Mucosa of descending colon (tissue), 3 donors: ENCODE data around the gene UBE2F. TPM values are rescaled to one million over a fixed set of nuclear protein-coding genes. Genes with fewer than 3 reads are reported as not detected.
"Not testable (repeated sequence)": the region's sequence is repeated elsewhere in the genome, so short reads cannot be mapped to it uniquely, and the experiment has no call there.

Experiments
- ATAC-seq: fragments of 200-7000 bp; cut with Tn5 transposase; one replicate; pipeline ENCODE4 v1.9.1; 2020; ENCODE audit warnings: mild to moderate bottlenecking, moderate library complexity
- DNase-seq, 3 donors: peaks; one replicate each; pipeline ENCODE4 v3.0.0-alpha.2; 2020
- H3K36me3 ChIP-seq: fragments of 200-600 bp; one replicate; pipeline ENCODE4 v1.8.0; 2021; ENCODE audit warnings: low read depth, mild to moderate bottlenecking
- H3K4me1 ChIP-seq: fragments of 200-600 bp; one replicate; pipeline ENCODE4 v1.8.0; 2021; ENCODE audit warnings: low read depth, mild to moderate bottlenecking
- H3K4me3 ChIP-seq: fragments of 200-600 bp; one replicate; pipeline ENCODE4 v1.8.0; 2021; ENCODE audit warnings: mild to moderate bottlenecking
- H3K9me3 ChIP-seq: fragments of 200-600 bp; one replicate; pipeline ENCODE4 v1.8.0; 2021; ENCODE audit warnings: mild to moderate bottlenecking
- CTCF ChIP-seq: fragments of 200-600 bp; IDR thresholded peaks from one replicate; pipeline ENCODE4 v1.8.0; 2022; ENCODE audit warnings: antibody characterized with exemption, mild to moderate bottlenecking
- intact Hi-C, 2 donors: fragments of 100-400 bp; cut with DNase I in 1 of 2; cut with micrococcal nuclease in 1 of 2; formaldehyde crosslinking; loops; one replicate each; pipeline versions ENCODE4 v1.11.0 to v1.11.1; 2022; cut with DNase I, micrococcal nuclease
- total RNA-seq, 3 donors: library from RNA; stranded (reverse); fragmentation: NEBNext Ultra II Directional in 2 of 3; extraction: Animal tissue kit (Norgen Biotek cat#: 25700) in 2 of 3; gene quantifications; one replicate each; pipeline versions ENCODE4 v1.2.1 to v1.2.4, GENCODE V29; 2021 to 2023
- donor health status: DM: no; HTN: no; CAD: no; lungs with moderate emphysema.
- donor health status: DM: no; HTN: no; CAD: no.
- donor health status: DM: no; HTN: yes; CAD: no.

The UBE2F gene
- total RNA-seq, 3 donors from 2014 or later = 36.0 to 47.7 (median 40.4) TPM

- Histone ChIP-seq H3K4me3 (no peak overlapping the region), H3K9me3 (peaks cover 13% of the 10 kb centered on the region), H3K36me3 (no peaks in the 10 kb centered on the region), H3K4me1 (peaks cover 5% of the 10 kb centered on the region)
- DNase-seq (no peak), ATAC-seq (no peak)
- TF ChIP-seq CTCF = no peak
- intact Hi-C loops = no loop called here
Observed at GRCh38 chr2:237961637-237962036, 5.2 kb upstream of the UBE2F start.

DNA sequence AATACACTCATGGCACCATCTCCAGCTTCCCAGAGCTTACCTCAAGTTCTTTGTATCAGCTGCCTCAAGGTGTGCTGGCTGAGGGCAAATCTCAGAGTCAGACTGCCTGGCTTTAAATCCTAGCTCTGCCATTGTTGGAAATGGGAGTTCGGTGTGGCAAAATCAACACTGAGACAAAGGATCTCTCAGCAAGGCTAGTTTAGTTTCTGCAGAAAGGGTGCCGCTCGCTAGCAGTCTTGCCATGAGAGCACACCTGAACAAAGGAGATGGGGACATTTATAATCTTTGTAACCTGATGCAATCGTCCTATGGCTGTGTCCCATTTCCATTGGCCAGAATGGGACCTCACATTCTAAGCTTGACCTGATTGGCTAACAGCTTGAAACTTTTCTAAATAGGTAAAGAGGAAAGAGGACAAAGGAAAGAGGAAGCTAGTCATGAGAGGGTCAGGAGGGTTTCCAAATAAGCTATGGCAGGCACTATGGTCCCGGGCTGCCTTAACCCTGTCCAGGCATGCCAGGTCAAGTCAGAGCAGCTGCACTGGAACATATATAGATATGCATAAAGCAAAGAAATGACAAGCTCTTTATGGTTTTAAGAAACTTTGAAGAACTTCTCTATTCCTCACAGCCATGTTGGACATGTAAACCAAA is 4.3 kb upstream of the UBE2F start:
- Histone ChIP-seq H3K36me3 (no peaks in the 10 kb centered on the region), H3K4me3 (no peak overlapping the region), H3K4me1 (peaks cover 5% of the 10 kb centered on the region), H3K9me3 (peaks cover 13% of the 10 kb centered on the region)
- DNase-seq (no peak), ATAC-seq (no peak)
- intact Hi-C loops = no loop called here
- TF ChIP-seq CTCF = no peak

GRCh38 chr2:237963490-237963991 is 3.3 kb upstream of the UBE2F start:
- H3K36me3 ChIP-seq, H3K4me3 ChIP-seq, ATAC-seq, intact Hi-C loops, DNase-seq: not testable (repeated sequence)
- peaks cover 14% of the 10 kb centered on the region for H3K4me1 ChIP-seq
- H3K9me3 ChIP-seq = peaks cover 13% of the 10 kb centered on the region

- intact Hi-C loops = no loop called here
- TF ChIP-seq CTCF = no peak
Observed at GRCh38 chr2:237964194-237964577, 2.6 kb upstream of the UBE2F start.

GRCh38 chr2:237964578-237965404 is 2.0 kb upstream of the UBE2F start:
- intact Hi-C loops = no loop called here
- peaks cover 23% of the 10 kb centered on the region for H3K4me1 ChIP-seq
- H3K9me3 ChIP-seq = peaks cover 13% of the 10 kb centered on the region
- DNase-seq (peak in 2 of 3 donors; percentile 53 to 56), ATAC-seq (peak; percentile 65)
- H3K36me3 ChIP-seq = no peaks in the 10 kb centered on the region
- TF ChIP-seq CTCF = no peak
- no peak overlapping the region for H3K4me3 ChIP-seq

More at GRCh38 chr2:237964194-237964577, 2.6 kb upstream of the UBE2F start:
- no peaks in the 10 kb centered on the region for H3K36me3 ChIP-seq
- ATAC-seq = no peak
- no peak overlapping the region for H3K4me3 ChIP-seq
- peaks cover 20% of the 10 kb centered on the region for H3K4me1 ChIP-seq
- no peak for DNase-seq
- H3K9me3 ChIP-seq = peaks cover 13% of the 10 kb centered on the region

GRCh38 chr2:237965844-237966243 is 970 bp upstream of the UBE2F start:
- peak in 2 of 3 donors; percentile 12 to 31 for DNase-seq
- ATAC-seq, intact Hi-C loops: not testable (repeated sequence)

More at GRCh38 chr2:237965844-237966243, 970 bp upstream of the UBE2F start:
- Histone ChIP-seq H3K4me1 (peaks cover 23% of the 10 kb centered on the region), H3K9me3 (peaks cover 13% of the 10 kb centered on the region)
- not testable (repeated sequence) for H3K36me3 ChIP-seq, H3K4me3 ChIP-seq
